ENCODE results near the gene EVA1C. TPM values are rescaled to one million over a fixed set of nuclear protein-coding genes. Genes with fewer than 3 reads are reported as not detected.
"Not testable (repeated sequence)": the region's sequence is repeated elsewhere in the genome, so short reads cannot be mapped to it uniquely, and the experiment has no call there.

EVA1C gene
- polyA plus RNA-seq, 1 experiment, result 5.7 TPM

GRCh38 chr21:32537569-32537881 lies 125.0 kb downstream of the EVA1C start:
- H3K9me3 ChIP-seq (ENCODE audit: control insufficient read depth, insufficient read depth, low read length), result no peaks in the 10 kb centered on the region; the same call in 1 of the 2 replicates
- no peak overlapping the region for H3K4me3 ChIP-seq (ENCODE audit: low read depth, low read length)
- no peak overlapping the region for H3K27ac ChIP-seq (ENCODE audit: low read depth, low read length)
- POLR2A ChIA-PET, result no interaction called here
- TF ChIP-seq, protein P1, sequence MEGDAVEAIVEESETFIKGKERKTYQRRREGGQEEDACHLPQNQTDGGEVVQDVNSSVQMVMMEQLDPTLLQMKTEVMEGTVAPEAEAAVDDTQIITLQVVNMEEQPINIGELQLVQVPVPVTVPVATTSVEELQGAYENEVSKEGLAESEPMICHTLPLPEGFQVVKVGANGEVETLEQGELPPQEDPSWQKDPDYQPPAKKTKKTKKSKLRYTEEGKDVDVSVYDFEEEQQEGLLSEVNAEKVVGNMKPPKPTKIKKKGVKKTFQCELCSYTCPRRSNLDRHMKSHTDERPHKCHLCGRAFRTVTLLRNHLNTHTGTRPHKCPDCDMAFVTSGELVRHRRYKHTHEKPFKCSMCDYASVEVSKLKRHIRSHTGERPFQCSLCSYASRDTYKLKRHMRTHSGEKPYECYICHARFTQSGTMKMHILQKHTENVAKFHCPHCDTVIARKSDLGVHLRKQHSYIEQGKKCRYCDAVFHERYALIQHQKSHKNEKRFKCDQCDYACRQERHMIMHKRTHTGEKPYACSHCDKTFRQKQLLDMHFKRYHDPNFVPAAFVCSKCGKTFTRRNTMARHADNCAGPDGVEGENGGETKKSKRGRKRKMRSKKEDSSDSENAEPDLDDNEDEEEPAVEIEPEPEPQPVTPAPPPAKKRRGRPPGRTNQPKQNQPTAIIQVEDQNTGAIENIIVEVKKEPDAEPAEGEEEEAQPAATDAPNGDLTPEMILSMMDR (IDR thresholded peaks at IDR 0.05; ENCODE audit: low read depth, low read length), result no peak
- CTCF ChIA-PET, result no interaction called here
- no peak for DNase-seq (ENCODE audit: low read depth, low spot score)
- H3K27me3 ChIP-seq (ENCODE audit: control insufficient read depth, insufficient read depth, low read length), result peaks cover 3% of the 10 kb centered on the region

GRCh38 chr21:32538147-32538792 lies 125.8 kb downstream of the EVA1C start:
- POLR2A ChIA-PET, result no interaction called here
- H3K27ac ChIP-seq (ENCODE audit: low read depth, low read length), result no peak overlapping the region
- peaks cover 3% of the 10 kb centered on the region for H3K27me3 ChIP-seq (ENCODE audit: control insufficient read depth, insufficient read depth, low read length)
- no peak for DNase-seq (ENCODE audit: low read depth, low spot score)
- H3K4me3 ChIP-seq (ENCODE audit: low read depth, low read length), result no peak overlapping the region
- CTCF ChIA-PET, result interaction anchor here (1.5 kb wide), 1 partner anchor 31 kb away, joined by 4 read pairs; no protein-coding TSS in a partner anchor
- no peaks in the 10 kb centered on the region; the same call in 1 of the 2 replicates for H3K9me3 ChIP-seq (ENCODE audit: control insufficient read depth, insufficient read depth, low read length)
- TF ChIP-seq, protein P1 (IDR thresholded peaks at IDR 0.05; ENCODE audit: low read depth, low read length), result no peak

DNA sequence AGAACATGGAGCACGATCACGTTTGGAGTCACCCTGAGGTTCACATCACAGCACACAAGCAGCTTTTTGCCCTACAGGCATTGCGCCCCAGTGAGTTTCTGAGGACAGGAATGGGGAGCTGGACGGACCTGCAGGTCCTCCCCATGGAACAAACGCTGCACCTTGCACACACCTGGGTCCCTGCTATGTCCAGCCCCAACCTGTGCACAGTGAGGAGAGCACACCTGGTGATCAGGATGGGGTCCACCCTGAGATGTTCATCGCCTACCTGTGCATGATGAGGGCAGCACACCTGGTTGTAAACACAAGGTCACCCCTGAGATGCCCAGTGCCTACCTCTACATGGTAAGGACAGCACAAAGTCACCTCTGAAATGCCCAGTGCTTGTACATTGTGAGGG lies 126.9 kb downstream of the EVA1C start:
- Histone ChIP-seq H3K27ac (ENCODE audit: low read depth, low read length) (no peak overlapping the region), H3K4me3 (ENCODE audit: low read depth, low read length) (no peak overlapping the region), H3K9me3 (ENCODE audit: control insufficient read depth, insufficient read depth, low read length) (no peaks in the 10 kb centered on the region; the same call in 1 of the 2 replicates), H3K27me3 (ENCODE audit: control insufficient read depth, insufficient read depth, low read length) (peaks cover 3% of the 10 kb centered on the region)
- no peak for DNase-seq (ENCODE audit: low read depth, low spot score)
- TF ChIP-seq, protein P1 (IDR thresholded peaks at IDR 0.05; ENCODE audit: low read depth, low read length), result no peak
- CTCF ChIA-PET, result interaction anchor here (1.5 kb wide), 1 partner anchor 30 kb away, joined by 4 read pairs; no protein-coding TSS in a partner anchor
- POLR2A ChIA-PET, result no interaction called here

DNA sequence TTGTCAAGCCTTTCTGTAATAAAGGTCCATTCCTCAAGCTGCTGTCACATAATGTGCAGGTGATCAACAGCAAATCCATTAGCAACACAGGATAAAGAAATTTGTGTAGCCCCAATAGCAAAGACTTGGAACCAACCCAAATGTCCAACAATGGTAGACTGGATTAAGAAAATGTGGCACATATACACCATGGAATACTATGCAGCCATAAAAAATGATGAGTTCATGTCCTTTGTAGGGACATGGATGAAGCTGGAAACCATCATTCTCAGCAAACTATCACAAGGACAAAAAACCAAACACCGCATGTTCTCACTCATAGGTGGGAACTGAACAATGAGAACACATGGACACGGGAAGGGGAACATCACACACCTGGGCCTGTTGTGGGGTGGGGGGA lies 130.6 kb downstream of the EVA1C start:
- DNase-seq (ENCODE audit: low read depth, low spot score); H3K27me3 ChIP-seq (ENCODE audit: control insufficient read depth, insufficient read depth, low read length); POLR2A ChIA-PET; H3K27ac ChIP-seq (ENCODE audit: low read depth, low read length); CTCF ChIA-PET; H3K9me3 ChIP-seq (ENCODE audit: control insufficient read depth, insufficient read depth, low read length); H3K4me3 ChIP-seq (ENCODE audit: low read depth, low read length): not testable (repeated sequence)

- Histone ChIP-seq H3K4me3 (ENCODE audit: low read depth, low read length) (no peak overlapping the region), H3K27me3 (ENCODE audit: control insufficient read depth, insufficient read depth, low read length) (peaks cover 3% of the 10 kb centered on the region), H3K9me3 (ENCODE audit: control insufficient read depth, insufficient read depth, low read length) (no peaks in the 10 kb centered on the region; the same call in 1 of the 2 replicates), H3K27ac (ENCODE audit: low read depth, low read length) (no peak overlapping the region)
- TF ChIP-seq, protein P1 (IDR thresholded peaks at IDR 0.05; ENCODE audit: low read depth, low read length), result no peak
- ChIA-PET POLR2A (no interaction called here), CTCF (interaction anchor here (0.5 kb wide), 1 partner anchor 93 kb away, joined by 3 read pairs; no protein-coding TSS in a partner anchor)
- DNase-seq (ENCODE audit: low read depth, low spot score), result no peak
These were observed 131.5 kb downstream of the EVA1C start for GRCh38 chr21:32543975-32544374.
